Activated CD4-positive, alpha-beta T cell treated with anti-CD3 and anti-CD28 coated beads, Interleukin-2, amount 10 ng/mL, durations not matched to agents 7 days and 5 days (primary cell): ENCODE results near the gene PSMB10. TPM values are rescaled to one million over a fixed set of nuclear protein-coding genes. Genes with fewer than 3 reads are reported as not detected.
"Not testable (repeated sequence)": the region's sequence is repeated elsewhere in the genome, so short reads cannot be mapped to it uniquely, and the experiment has no call there.

Source experiments
- CTCF ChIA-PET: fragments of 350-600 bp; sonication (Branson Sonifier 250); formaldehyde crosslinking; loops from one replicate; lab custom pipeline; 2021; ENCODE audit warnings: antibody characterized with exemption; lab: Charles Lee
- POLR2A ChIA-PET: fragments of 350-600 bp; sonication (Branson Sonifier 250); formaldehyde crosslinking; loops from one replicate; lab custom pipeline; 2021; ENCODE audit warnings: antibody characterized with exemption; lab: Charles Lee
- DNase-seq: peaks from one replicate; pipeline ENCODE4 v3.0.0-alpha.2; 2020
- H3K27ac Mint-ChIP-seq: one replicate; pipeline ENCODE4 v1.8.0; 2021; ENCODE audit warnings: mild to moderate bottlenecking, moderate library complexity, mixed read lengths
- H3K27me3 Mint-ChIP-seq: one replicate; pipeline ENCODE4 v1.8.0; 2021; ENCODE audit warnings: mixed read lengths
- H3K36me3 Mint-ChIP-seq: one replicate; pipeline ENCODE4 v1.8.0; 2021; ENCODE audit warnings: low read depth, mixed read lengths
- H3K4me1 Mint-ChIP-seq: one replicate; pipeline ENCODE4 v1.8.0; 2021; ENCODE audit warnings: mixed read lengths
- H3K4me3 Mint-ChIP-seq: one replicate; pipeline ENCODE4 v1.8.0; 2021; ENCODE audit warnings: mild to moderate bottlenecking, moderate library complexity, mixed read lengths
- H3K9me3 Mint-ChIP-seq: one replicate; pipeline ENCODE4 v1.8.0; 2021; ENCODE audit warnings: mixed read lengths
- total RNA-seq, 2 experiments: library from RNA; stranded (reverse); gene quantifications; one replicate each; pipeline ENCODE4 v1.2.3, GENCODE V29; 2021

The PSMB10 gene
- total RNA-seq, 2 experiments from 2014 or later = 214 to 288 TPM

GRCh38 chr16:67915496-67915769, 21.2 kb downstream of the PSMB10 start:
- CTCF ChIA-PET = interaction anchor here (0.7 to 3.0 kb wide), 6 partner anchors 14 to 852 kb away, joined by 3 to 16 read pairs (median 4); no protein-coding TSS in a partner anchor
- H3K4me3 Mint-ChIP-seq, H3K27me3 Mint-ChIP-seq, POLR2A ChIA-PET, H3K36me3 Mint-ChIP-seq, DNase-seq, H3K27ac Mint-ChIP-seq, H3K9me3 Mint-ChIP-seq: not testable (repeated sequence)
- H3K4me1 Mint-ChIP-seq = peaks cover 23% of the 10 kb centered on the region

GRCh38 chr16:67914758-67915495, 21.7 kb downstream of the PSMB10 start:
- peaks cover 27% of the 10 kb centered on the region for H3K4me1 Mint-ChIP-seq
- H3K9me3 Mint-ChIP-seq = no peaks in the 10 kb centered on the region
- ChIA-PET CTCF (interaction anchor here (0.7 to 3.0 kb wide), 10 partner anchors 14 to 851 kb away, joined by 3 to 16 read pairs (median 4); no protein-coding TSS in a partner anchor), POLR2A (no interaction called here)
- H3K27me3 Mint-ChIP-seq = no peaks in the 10 kb centered on the region
- peaks cover 5% of the 10 kb centered on the region for H3K36me3 Mint-ChIP-seq
- DNase-seq = no peak
- no peak overlapping the region for H3K27ac Mint-ChIP-seq
- H3K4me3 Mint-ChIP-seq = no peak overlapping the region

DNA sequence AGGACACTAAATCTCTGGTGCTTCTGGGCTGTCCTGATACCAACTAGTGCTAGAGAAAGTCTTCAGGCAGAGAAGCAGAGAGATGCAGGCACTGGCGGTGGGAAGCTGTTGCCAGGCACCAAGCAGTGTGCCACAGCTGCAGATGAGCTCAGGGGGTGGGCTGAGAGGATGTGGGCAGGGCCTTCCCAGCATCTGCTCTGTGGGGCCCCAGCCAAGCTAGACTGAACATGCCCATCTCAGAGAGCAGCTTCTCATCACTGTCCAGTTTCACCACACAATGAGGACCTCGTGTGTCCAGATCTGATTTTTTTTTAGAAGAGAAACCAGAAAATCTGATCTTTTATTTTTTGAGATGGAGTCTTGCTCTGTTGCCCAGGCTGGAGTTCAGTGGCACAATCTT, 26.5 kb downstream of the PSMB10 start:
- POLR2A ChIA-PET = no interaction called here
- H3K9me3 Mint-ChIP-seq = no peaks in the 10 kb centered on the region
- H3K36me3 Mint-ChIP-seq = peaks cover 12% of the 10 kb centered on the region
- H3K4me1 Mint-ChIP-seq = peaks cover 19% of the 10 kb centered on the region
- H3K27me3 Mint-ChIP-seq = no peaks in the 10 kb centered on the region
- DNase-seq = peak; percentile 45
- peak overlapping the region; percentile 48 for H3K27ac Mint-ChIP-seq
- H3K4me3 Mint-ChIP-seq = no peak overlapping the region
- CTCF ChIA-PET = interaction anchor here (0.8 to 2.6 kb wide), 8 partner anchors 10 to 389 kb away, joined by 3 to 8 read pairs (median 6); no protein-coding TSS in a partner anchor

GRCh38 chr16:67909056-67909742, 27.5 kb downstream of the PSMB10 start:
- H3K9me3 Mint-ChIP-seq = no peaks in the 10 kb centered on the region
- DNase-seq = no peak
- CTCF ChIA-PET = interaction anchor here (1.5 to 2.5 kb wide), 2 partner anchors 11 to 93 kb away, joined by 5 to 8 read pairs; no protein-coding TSS in a partner anchor
- peaks cover 21% of the 10 kb centered on the region for H3K4me1 Mint-ChIP-seq
- peaks cover 12% of the 10 kb centered on the region for H3K36me3 Mint-ChIP-seq
- H3K4me3 Mint-ChIP-seq = no peak overlapping the region
- POLR2A ChIA-PET = no interaction called here
- no peaks in the 10 kb centered on the region for H3K27me3 Mint-ChIP-seq
- H3K27ac Mint-ChIP-seq = no peak overlapping the region

DNA sequence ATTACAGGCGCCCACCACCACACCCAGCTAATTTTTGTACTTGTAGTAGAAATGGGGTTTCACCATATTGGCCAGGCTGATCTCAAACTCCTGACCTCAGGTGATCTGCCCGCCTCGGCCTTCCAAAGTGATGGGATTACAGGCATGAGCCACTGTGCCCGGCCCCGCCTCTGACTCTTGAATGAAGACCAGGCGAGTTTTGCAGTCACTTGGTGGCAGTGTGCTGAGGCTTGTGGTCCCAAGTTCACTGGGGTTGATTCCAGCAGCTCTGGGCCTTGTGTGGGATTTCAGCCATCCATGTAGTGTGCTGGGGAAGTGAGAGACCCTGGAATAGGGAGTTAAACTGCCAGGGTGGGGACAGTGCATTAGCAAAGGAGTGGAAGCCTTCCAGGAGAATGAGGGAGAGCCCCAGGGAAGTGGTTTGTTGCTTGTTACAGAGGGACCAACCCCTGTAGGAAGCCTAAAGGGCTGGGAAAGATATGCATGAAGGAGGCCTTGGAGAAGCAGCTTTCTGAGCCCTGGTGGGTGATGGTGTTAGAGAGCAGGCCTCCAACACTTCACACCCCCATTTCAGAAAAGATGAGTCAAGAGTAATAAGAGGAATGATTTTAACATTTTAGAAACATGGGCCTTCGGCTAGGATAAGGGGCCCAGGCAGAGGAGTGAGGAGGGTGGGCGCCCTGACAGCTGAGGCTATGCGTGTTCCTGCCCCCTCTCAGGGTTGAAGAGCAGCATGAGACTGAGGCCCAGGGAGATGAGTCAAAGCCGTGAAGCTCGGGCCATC, 29.1 kb downstream of the PSMB10 start:
- ChIA-PET CTCF (interaction anchor here (1.3 to 1.5 kb wide), 2 partner anchors 91 to 133 kb away, joined by 3 to 5 read pairs (median 3); no protein-coding TSS in a partner anchor), POLR2A (interaction anchor here (0.6 kb wide), 1 partner anchor 81 kb away, joined by 3 read pairs; no protein-coding TSS in a partner anchor)
- peaks cover 11% of the 10 kb centered on the region for H3K36me3 Mint-ChIP-seq
- no peak for DNase-seq
- no peaks in the 10 kb centered on the region for H3K9me3 Mint-ChIP-seq
- H3K4me3 Mint-ChIP-seq = no peak overlapping the region
- H3K4me1 Mint-ChIP-seq = peaks cover 21% of the 10 kb centered on the region
- peak overlapping the region; percentile 31 for H3K27ac Mint-ChIP-seq
- no peaks in the 10 kb centered on the region for H3K27me3 Mint-ChIP-seq

- Mint-ChIP-seq H3K9me3 (no peaks in the 10 kb centered on the region), H3K4me3 (no peak overlapping the region), H3K4me1 (peaks cover 10% of the 10 kb centered on the region), H3K36me3 (peaks cover 2% of the 10 kb centered on the region), H3K27me3 (no peaks in the 10 kb centered on the region), H3K27ac (peak overlapping the region; percentile 46)
- ChIA-PET CTCF (interaction anchor here (0.9 kb wide), 1 partner anchor 16 kb away, joined by 3 read pairs; no protein-coding TSS in a partner anchor), POLR2A (no interaction called here)
- no peak for DNase-seq
Observed at GRCh38 chr16:67902831-67903230, 33.8 kb downstream of the PSMB10 start.

GRCh38 chr16:67901734-67902133, 34.9 kb downstream of the PSMB10 start:
- CTCF ChIA-PET = no interaction called here
- no peak overlapping the region for H3K4me3 Mint-ChIP-seq
- H3K4me1 Mint-ChIP-seq = peaks cover 12% of the 10 kb centered on the region
- peaks cover 2% of the 10 kb centered on the region for H3K36me3 Mint-ChIP-seq
- H3K9me3 Mint-ChIP-seq = no peaks in the 10 kb centered on the region
- H3K27ac Mint-ChIP-seq = no peak overlapping the region
- no peaks in the 10 kb centered on the region for H3K27me3 Mint-ChIP-seq
- DNase-seq = no peak
- POLR2A ChIA-PET = no interaction called here

DNA sequence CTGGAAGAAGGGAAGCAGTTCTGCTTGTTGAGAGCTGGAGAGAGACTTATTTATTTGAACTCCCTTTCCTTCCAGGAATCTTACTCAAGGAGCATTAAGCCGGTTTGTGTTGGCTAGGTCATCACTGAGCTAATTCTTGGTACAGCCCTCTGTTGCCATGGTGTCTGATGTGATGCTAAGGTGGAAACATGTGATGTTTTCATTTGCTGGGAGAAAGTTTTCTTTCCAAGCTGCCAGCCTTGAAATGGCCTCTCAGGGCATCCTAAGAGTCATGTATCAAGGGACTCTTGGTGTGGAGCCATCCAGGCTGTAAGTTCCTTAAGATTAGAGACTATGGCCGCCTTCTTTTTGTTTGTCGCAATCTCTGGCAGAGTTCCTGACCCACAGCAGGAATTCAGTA, 39.4 kb downstream of the PSMB10 start:
- Mint-ChIP-seq H3K9me3 (no peaks in the 10 kb centered on the region), H3K4me3 (no peak overlapping the region), H3K27me3 (no peaks in the 10 kb centered on the region), H3K27ac (no peak overlapping the region), H3K4me1 (peaks cover 33% of the 10 kb centered on the region), H3K36me3 (peaks cover 2% of the 10 kb centered on the region)
- no peak for DNase-seq
- ChIA-PET CTCF (interaction anchor here (0.6 to 1.8 kb wide), 6 partner anchors 13 to 81 kb away, joined by 3 to 6 read pairs (median 3); no protein-coding TSS in a partner anchor), POLR2A (no interaction called here)

DNA sequence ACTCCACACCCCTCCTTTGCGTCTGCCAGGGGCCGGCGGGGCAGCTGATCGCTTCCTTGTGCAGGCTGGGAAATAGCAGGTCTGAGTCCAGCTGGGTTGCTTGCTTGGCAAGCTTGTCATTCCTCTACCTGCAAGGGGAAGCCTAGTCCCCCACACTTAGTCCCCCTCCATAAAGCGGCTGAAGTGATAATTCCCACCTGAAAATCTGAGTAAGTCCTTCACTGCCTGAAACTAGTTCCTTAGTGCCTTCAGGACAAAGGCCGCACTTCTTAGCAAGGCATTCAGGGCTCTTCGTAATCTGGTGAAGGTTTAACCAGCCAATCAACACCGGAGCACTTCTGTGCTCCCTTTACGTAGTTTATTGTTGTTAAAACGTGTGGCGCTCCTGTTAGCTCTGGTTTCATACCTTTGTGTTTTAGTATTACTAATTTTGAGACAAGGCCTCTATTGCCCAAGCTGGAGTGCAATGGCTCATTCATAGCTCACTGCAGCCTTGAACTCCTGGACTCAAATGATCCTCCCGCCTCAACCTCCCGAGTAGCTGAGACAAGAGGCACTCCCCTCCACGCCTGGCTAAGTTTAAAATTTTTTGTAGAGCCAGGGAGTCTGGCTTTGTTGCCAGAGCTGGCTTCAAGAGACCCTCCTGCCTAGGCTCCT, 42.8 kb downstream of the PSMB10 start:
- ChIA-PET CTCF (interaction anchor here (1.6 to 3.8 kb wide), 4 partner anchors 11 to 41 kb away, joined by 4 to 24 read pairs (median 14); partner anchors contain the start of gene NRN1L), POLR2A (interaction anchor here (0.6 to 0.7 kb wide), 2 partner anchors 29 to 185 kb away, joined by 3 read pairs; no protein-coding TSS in a partner anchor)
- Mint-ChIP-seq H3K36me3 (no peaks in the 10 kb centered on the region), H3K4me1 (peaks cover 31% of the 10 kb centered on the region), H3K27ac (peak overlapping the region; percentile 99), H3K27me3 (no peaks in the 10 kb centered on the region), H3K4me3 (peak overlapping the region; percentile 92), H3K9me3 (no peaks in the 10 kb centered on the region)
- DNase-seq = peak; percentile 22

DNA sequence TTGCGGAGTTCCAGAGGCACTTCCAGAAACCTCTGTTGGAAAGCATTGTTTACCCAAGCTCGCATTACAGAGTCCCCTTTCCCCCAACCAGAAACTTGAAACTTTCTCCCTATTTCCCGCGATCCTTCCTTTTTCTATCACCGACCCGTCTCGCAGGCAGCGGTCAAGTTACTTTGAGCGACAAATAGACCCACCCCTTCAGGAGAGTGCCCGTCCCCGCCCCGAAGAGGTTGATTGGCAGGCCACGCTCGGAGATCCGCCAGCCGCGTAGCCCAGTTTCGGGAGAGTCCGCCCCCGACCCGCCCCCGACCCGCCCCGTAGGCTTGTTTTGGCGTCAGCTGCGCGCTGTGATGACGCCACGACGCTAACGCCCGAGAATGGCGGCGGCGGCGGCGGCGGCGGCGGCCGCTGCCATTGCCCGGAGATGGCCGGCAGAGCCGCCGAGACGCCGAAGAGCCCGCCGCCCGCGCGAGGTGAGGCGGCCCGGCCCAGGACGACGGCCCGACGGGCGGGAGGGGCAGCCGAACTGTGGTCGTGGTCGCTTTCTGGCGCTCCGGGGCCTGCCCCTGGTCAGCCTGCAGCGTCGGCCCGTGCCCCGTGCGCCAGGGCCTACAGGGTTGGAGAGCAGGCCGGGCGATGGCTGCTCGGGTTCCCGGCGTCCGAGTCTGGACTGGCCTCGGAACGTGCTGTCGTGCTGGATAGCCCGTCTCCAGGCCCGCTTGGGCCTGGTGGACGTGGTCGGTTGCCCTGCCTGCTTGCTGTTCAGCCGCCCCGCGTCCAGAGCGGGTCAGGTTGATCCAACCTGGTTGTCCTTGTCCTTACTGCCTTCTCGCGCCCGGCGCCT, 43.5 kb downstream of the PSMB10 start, which contains the start of gene PSKH1:
Gene PSKH1, plus strand, starts transcription at position 356 of the 844 bp plus-strand sequence. CDS start 15,496 bp downstream, outside the sequence.
- CTCF ChIA-PET = interaction anchor here (0.9 to 3.8 kb wide), 5 partner anchors 10 to 87 kb away, joined by 3 to 24 read pairs (median 10); partner anchors contain the start of genes NRN1L, RANBP10 and TSNAXIP1
- Mint-ChIP-seq H3K36me3 (no peaks in the 10 kb centered on the region), H3K4me1 (peaks cover 29% of the 10 kb centered on the region), H3K27ac (peak within 1 kb of the TSS; percentile 99), H3K9me3 (no peaks in the 10 kb centered on the region), H3K27me3 (no peaks in the 10 kb centered on the region), H3K4me3 (peak within 1 kb of the TSS; percentile 92)
- peak; percentile 95 for DNase-seq
- POLR2A ChIA-PET = interaction anchor here (0.6 to 1.7 kb wide), 3 partner anchors 42 to 184 kb away, joined by 3 to 6 read pairs (median 3); no protein-coding TSS in a partner anchor

GRCh38 chr16:67892375-67892774, 44.3 kb downstream of the PSMB10 start:
- Mint-ChIP-seq H3K36me3 (no peaks in the 10 kb centered on the region), H3K4me3 (peak overlapping the region; percentile 92), H3K27me3 (no peaks in the 10 kb centered on the region), H3K4me1 (peaks cover 29% of the 10 kb centered on the region), H3K9me3 (no peaks in the 10 kb centered on the region), H3K27ac (peak overlapping the region; percentile 87)
- no peak for DNase-seq
- ChIA-PET POLR2A (interaction anchor here (1.7 kb wide), 1 partner anchor 43 kb away, joined by 6 read pairs; no protein-coding TSS in a partner anchor), CTCF (interaction anchor here (0.7 to 3.8 kb wide), 6 partner anchors 9 to 547 kb away, joined by 3 to 24 read pairs (median 6); partner anchors contain the start of genes NRN1L, RANBP10 and TSNAXIP1)
